Erythroblast (primary cell): ENCODE measurements around the gene MYO1D.

Experiments
- GATA1 ChIP-seq: IDR thresholded peaks from 2 replicates; pipeline ENCODE4 v1.6.1; 2011; ENCODE audit warnings: low read depth, mild to moderate bottlenecking, control low read depth, low read length, moderate library complexity
- POLR2A ChIP-seq: IDR thresholded peaks from 2 replicates; pipeline ENCODE4 v1.6.1; 2011; ENCODE audit warnings: mild to moderate bottlenecking, low read length

DNA sequence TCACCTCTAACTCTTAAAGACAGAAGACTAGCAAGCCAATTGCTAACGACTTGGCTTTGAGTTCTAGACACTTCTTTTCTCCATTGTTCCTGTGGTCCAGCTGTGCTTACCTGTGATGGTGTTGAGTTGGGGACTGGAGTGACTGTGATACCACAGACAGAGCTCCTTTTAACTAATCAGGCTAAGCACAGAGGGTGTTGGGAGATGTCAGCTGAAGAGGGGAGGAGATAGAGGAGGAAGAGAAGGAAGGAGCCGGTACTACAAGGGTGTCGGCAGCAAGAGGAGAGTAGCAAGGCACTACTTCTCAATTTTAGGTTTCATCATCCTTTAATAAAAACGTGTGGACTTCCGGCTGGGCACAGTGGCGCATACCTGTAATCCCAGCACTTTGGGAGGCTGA lies 5.1 kb upstream of the MYO1D start:
- TF ChIP-seq POLR2A, result no peak
- no peak for TF ChIP-seq GATA1
